Measurements from ENCODE around the gene EIF4A3. TPM values are rescaled to one million over a fixed set of nuclear protein-coding genes. Genes with fewer than 3 reads are reported as not detected.
A peak's percentile ranks its signal among the peaks of the same experiment; 100 is the strongest.

Gene EIF4A3
- 180 TPM for polyA plus RNA-seq (2013, experiment 1 of 2)
- 139 TPM for polyA plus RNA-seq (2013, experiment 2 of 2)

DNA sequence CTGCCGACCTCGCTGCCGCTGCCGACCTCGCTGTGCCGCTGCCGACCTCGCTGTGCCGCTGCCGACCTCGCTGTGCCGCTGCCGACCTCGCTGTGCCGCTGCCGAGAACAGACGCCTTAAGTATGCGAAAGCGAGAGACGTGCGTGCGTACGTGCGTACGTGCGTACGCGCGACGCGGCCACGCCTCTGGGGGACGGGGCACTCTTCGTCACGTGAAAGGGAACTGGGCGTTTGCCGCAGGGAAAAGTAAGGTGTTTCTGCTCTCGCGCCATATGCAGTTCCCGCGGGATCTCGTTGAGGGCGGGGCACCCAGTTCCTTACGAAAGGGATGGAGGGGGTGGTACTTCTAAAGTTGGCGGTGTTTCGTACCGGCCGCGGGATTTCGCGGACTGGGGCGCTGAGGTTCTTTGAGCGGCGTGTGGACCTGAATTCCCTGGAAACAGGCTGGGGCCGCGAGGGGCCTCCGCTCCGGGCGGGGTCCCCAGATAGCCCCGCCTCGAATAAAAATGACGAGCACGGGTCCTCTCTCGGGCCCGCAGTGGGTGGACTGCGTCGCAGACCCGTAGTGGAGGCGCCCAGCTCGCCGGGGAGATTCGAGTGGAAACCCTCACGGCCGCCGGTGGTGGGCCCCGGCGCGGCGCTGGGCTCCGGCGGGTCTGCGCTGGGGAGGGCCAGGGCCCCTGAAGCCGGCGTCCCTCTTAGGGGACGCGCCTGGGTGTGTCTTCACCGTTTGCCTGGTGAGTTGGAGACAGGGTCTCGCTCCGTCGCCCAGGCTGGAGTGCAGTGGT, at the start of gene EIF4A3:
EIF4A3 (minus strand) TSS at position 94 of the 788 bp plus-strand sequence. CDS start 167 bp downstream, outside the sequence.
- under 1% methylated on average over 90 of the region's 90 CpGs for WGBS
- no peaks in the 10 kb centered on the region for H3K27me3 ChIP-seq (ENCODE audit: insufficient read depth, low read length)
- H3K9ac ChIP-seq (ENCODE audit: low read depth, low read length) = peak within 1 kb of the TSS; percentile 91
- H3K27ac ChIP-seq (ENCODE audit: low read depth, low read length) = peak within 1 kb of the TSS; percentile 89
- H3K4me3 ChIP-seq (ENCODE audit: low read length) = peak within 1 kb of the TSS; percentile 88
- H3K36me3 ChIP-seq (ENCODE audit: insufficient read depth, low read length) = peaks cover 32% of the 10 kb centered on the region
- H3K9me3 ChIP-seq (ENCODE audit: insufficient read depth, low read depth, low read length) = no peaks in the 10 kb centered on the region
- H3K4me1 ChIP-seq (ENCODE audit: insufficient read depth, low read length) = peaks cover 18% of the 10 kb centered on the region

DNA sequence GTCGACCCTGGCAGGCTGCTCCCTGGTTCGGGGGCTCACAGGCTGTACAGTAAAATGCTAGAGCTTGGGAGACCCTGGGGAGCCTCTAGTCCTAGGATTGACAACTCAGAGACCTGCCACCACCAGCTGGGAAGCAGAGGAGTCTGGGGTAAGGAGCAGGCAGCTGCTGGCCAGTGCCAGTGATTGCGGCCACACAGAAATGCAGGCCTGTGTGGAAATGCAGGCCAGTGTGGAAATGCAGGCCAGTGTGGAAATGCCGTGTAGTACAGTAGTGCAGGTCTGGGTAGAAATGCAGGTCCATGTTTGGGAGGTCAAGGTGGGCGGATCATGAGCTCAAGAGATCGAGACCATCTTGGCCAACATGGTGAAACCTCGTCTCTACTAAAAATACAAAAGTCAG, 49.7 kb upstream of the EIF4A3 start:
- no peaks in the 10 kb centered on the region for H3K36me3 ChIP-seq (ENCODE audit: insufficient read depth, low read length)
- H3K27ac ChIP-seq (ENCODE audit: low read depth, low read length) = no peak overlapping the region
- 95% methylated on average over 7 of the region's 7 CpGs for WGBS
- H3K9me3 ChIP-seq (ENCODE audit: insufficient read depth, low read depth, low read length) = no peaks in the 10 kb centered on the region
- no peak overlapping the region for H3K4me3 ChIP-seq (ENCODE audit: low read length)
- H3K9ac ChIP-seq (ENCODE audit: low read depth, low read length) = no peak overlapping the region
- no peaks in the 10 kb centered on the region for H3K27me3 ChIP-seq (ENCODE audit: insufficient read depth, low read length)
- no peaks in the 10 kb centered on the region for H3K4me1 ChIP-seq (ENCODE audit: insufficient read depth, low read length)

GRCh38 chr17:80195671-80196529, 49.0 kb upstream of the EIF4A3 start:
- WGBS = 73% methylated on average over 25 of the region's 27 CpGs

DNA sequence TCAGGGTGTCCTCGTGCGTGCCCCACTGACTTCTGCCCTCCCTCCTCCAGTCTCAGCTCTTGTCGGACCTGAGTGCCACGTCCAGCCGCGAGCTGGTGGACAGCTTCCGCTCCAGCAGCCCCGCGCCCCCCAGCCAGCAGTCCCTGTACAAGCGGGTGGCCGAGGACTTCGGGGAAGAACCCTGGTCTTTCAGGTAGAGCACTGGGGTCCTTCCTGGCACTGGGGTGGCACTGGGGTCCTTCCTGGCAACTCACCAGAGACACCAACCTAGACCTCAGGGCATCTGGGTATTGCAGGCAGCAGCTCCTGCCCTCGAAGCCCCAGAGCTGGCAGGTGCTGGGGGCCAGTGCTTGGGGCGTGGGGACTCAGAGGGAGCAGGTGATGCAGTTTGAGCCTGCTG, 48.2 kb upstream of the EIF4A3 start:
- no peak overlapping the region for H3K9ac ChIP-seq (ENCODE audit: low read depth, low read length)
- WGBS = 95% methylated on average over 14 of the region's 14 CpGs
- H3K4me1 ChIP-seq (ENCODE audit: insufficient read depth, low read length) = no peaks in the 10 kb centered on the region
- H3K4me3 ChIP-seq (ENCODE audit: low read length) = no peak overlapping the region
- H3K9me3 ChIP-seq (ENCODE audit: insufficient read depth, low read depth, low read length) = no peaks in the 10 kb centered on the region
- H3K27me3 ChIP-seq (ENCODE audit: insufficient read depth, low read length) = no peaks in the 10 kb centered on the region
- H3K27ac ChIP-seq (ENCODE audit: low read depth, low read length) = no peak overlapping the region
- H3K36me3 ChIP-seq (ENCODE audit: insufficient read depth, low read length) = no peaks in the 10 kb centered on the region

More at GRCh38 chr17:80195671-80196529, 49.0 kb upstream of the EIF4A3 start:
- no peak overlapping the region for H3K27ac ChIP-seq (ENCODE audit: low read depth, low read length)
- no peak overlapping the region for H3K4me3 ChIP-seq (ENCODE audit: low read length)
- H3K36me3 ChIP-seq (ENCODE audit: insufficient read depth, low read length) = no peaks in the 10 kb centered on the region
- H3K9me3 ChIP-seq (ENCODE audit: insufficient read depth, low read depth, low read length) = no peaks in the 10 kb centered on the region
- H3K9ac ChIP-seq (ENCODE audit: low read depth, low read length) = no peak overlapping the region
- no peaks in the 10 kb centered on the region for H3K27me3 ChIP-seq (ENCODE audit: insufficient read depth, low read length)
- H3K4me1 ChIP-seq (ENCODE audit: insufficient read depth, low read length) = no peaks in the 10 kb centered on the region

- no peak overlapping the region for H3K9ac ChIP-seq (ENCODE audit: low read depth, low read length)
- 79% methylated on average over 27 of the region's 29 CpGs for WGBS
These were observed 45.1 kb upstream of the EIF4A3 start for GRCh38 chr17:80191865-80192661.

DNA sequence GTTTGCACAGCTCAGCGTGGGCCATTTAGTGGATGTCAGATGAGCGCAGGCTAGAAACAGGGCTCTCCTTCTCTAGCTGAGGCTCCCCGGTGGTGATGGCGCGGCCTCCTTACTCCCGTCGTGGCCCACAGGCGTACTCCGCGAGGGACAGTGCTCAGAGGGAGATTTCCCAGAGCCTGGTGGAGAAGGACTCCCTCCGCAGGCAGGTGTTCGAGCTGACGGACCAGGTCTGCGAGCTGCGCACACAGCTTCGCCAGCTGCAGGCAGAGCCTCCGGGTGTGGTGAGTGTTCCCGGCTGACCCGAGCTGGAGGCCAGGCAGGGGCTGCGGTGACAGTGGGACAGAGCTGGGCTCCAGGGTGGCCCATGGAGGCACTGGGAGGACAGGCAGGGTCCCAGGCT, 44.3 kb upstream of the EIF4A3 start:
- Histone ChIP-seq H3K27me3 (ENCODE audit: insufficient read depth, low read length) (no peaks in the 10 kb centered on the region), H3K9me3 (ENCODE audit: insufficient read depth, low read depth, low read length) (no peaks in the 10 kb centered on the region), H3K36me3 (ENCODE audit: insufficient read depth, low read length) (no peaks in the 10 kb centered on the region), H3K4me3 (ENCODE audit: low read length) (no peak overlapping the region), H3K27ac (ENCODE audit: low read depth, low read length) (no peak overlapping the region), H3K9ac (ENCODE audit: low read depth, low read length) (no peak overlapping the region), H3K4me1 (ENCODE audit: insufficient read depth, low read length) (no peaks in the 10 kb centered on the region)
- 84% methylated on average over 20 of the region's 20 CpGs for WGBS

More at GRCh38 chr17:80191865-80192661, 45.1 kb upstream of the EIF4A3 start:
- no peak overlapping the region for H3K4me3 ChIP-seq (ENCODE audit: low read length)
- H3K9me3 ChIP-seq (ENCODE audit: insufficient read depth, low read depth, low read length) = no peaks in the 10 kb centered on the region
- no peaks in the 10 kb centered on the region for H3K36me3 ChIP-seq (ENCODE audit: insufficient read depth, low read length)
- H3K27ac ChIP-seq (ENCODE audit: low read depth, low read length) = no peak overlapping the region
- H3K27me3 ChIP-seq (ENCODE audit: insufficient read depth, low read length) = no peaks in the 10 kb centered on the region
- H3K4me1 ChIP-seq (ENCODE audit: insufficient read depth, low read length) = no peaks in the 10 kb centered on the region

- Histone ChIP-seq H3K27ac (ENCODE audit: low read depth, low read length) (no peak overlapping the region), H3K27me3 (ENCODE audit: insufficient read depth, low read length) (no peaks in the 10 kb centered on the region), H3K9me3 (ENCODE audit: insufficient read depth, low read depth, low read length) (no peaks in the 10 kb centered on the region), H3K4me3 (ENCODE audit: low read length) (no peak overlapping the region), H3K4me1 (ENCODE audit: insufficient read depth, low read length) (no peaks in the 10 kb centered on the region), H3K36me3 (ENCODE audit: insufficient read depth, low read length) (no peaks in the 10 kb centered on the region), H3K9ac (ENCODE audit: low read depth, low read length) (no peak overlapping the region)
- 93% methylated on average over 10 of the region's 10 CpGs for WGBS
These were observed 43.8 kb upstream of the EIF4A3 start for GRCh38 chr17:80190716-80191115.

- Histone ChIP-seq H3K36me3 (ENCODE audit: insufficient read depth, low read length) (no peaks in the 10 kb centered on the region), H3K4me3 (ENCODE audit: low read length) (no peak overlapping the region), H3K27me3 (ENCODE audit: insufficient read depth, low read length) (no peaks in the 10 kb centered on the region), H3K27ac (ENCODE audit: low read depth, low read length) (no peak overlapping the region), H3K9ac (ENCODE audit: low read depth, low read length) (no peak overlapping the region), H3K4me1 (ENCODE audit: insufficient read depth, low read length) (no peaks in the 10 kb centered on the region), H3K9me3 (ENCODE audit: insufficient read depth, low read depth, low read length) (no peaks in the 10 kb centered on the region)
- WGBS = 94% methylated on average over 23 of the region's 23 CpGs
These were observed 42.7 kb upstream of the EIF4A3 start for GRCh38 chr17:80189611-80190010.

GRCh38 chr17:80187515-80187941, 40.6 kb upstream of the EIF4A3 start:
- WGBS = 81% methylated on average over 18 of the region's 18 CpGs
- Histone ChIP-seq H3K4me3 (ENCODE audit: low read length) (no peak overlapping the region), H3K27ac (ENCODE audit: low read depth, low read length) (no peak overlapping the region), H3K9ac (ENCODE audit: low read depth, low read length) (no peak overlapping the region), H3K36me3 (ENCODE audit: insufficient read depth, low read length) (no peaks in the 10 kb centered on the region), H3K9me3 (ENCODE audit: insufficient read depth, low read depth, low read length) (no peaks in the 10 kb centered on the region), H3K4me1 (ENCODE audit: insufficient read depth, low read length) (no peaks in the 10 kb centered on the region; the same call in 1 of the 2 replicates), H3K27me3 (ENCODE audit: insufficient read depth, low read length) (no peaks in the 10 kb centered on the region)

DNA sequence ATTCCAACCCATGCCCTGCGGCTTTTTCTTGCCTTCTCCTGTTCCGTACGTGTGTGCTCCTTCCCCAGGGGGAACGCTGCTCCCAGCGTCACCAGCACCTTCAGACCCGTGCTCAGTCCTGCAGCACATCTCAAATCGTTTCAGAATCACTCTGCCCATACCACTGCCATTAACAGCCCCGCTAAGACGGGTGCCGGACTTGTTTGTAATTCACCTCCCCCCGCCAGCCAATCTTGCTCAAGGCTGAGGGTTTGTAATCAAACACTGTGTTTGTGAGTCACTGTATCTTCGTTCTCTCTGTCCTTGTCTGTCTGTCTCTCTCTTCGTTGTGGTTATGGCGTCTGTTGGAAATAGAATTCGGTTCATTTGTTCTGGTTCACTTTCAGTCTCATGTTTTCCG, 40.2 kb upstream of the EIF4A3 start:
- Histone ChIP-seq H3K9me3 (ENCODE audit: insufficient read depth, low read depth, low read length) (no peaks in the 10 kb centered on the region), H3K36me3 (ENCODE audit: insufficient read depth, low read length) (no peaks in the 10 kb centered on the region), H3K4me1 (ENCODE audit: insufficient read depth, low read length) (no peaks in the 10 kb centered on the region; the same call in 1 of the 2 replicates), H3K27ac (ENCODE audit: low read depth, low read length) (no peak overlapping the region), H3K27me3 (ENCODE audit: insufficient read depth, low read length) (no peaks in the 10 kb centered on the region), H3K9ac (ENCODE audit: low read depth, low read length) (no peak overlapping the region), H3K4me3 (ENCODE audit: low read length) (no peak overlapping the region)
- 89% methylated on average over 16 of the region's 16 CpGs for WGBS

All from HUES64 (cell line).